Posterior vena cava (tissue), 2 donors: ENCODE results near the gene PRLH. TPM values are rescaled to one million over a fixed set of nuclear protein-coding genes. Genes with fewer than 3 reads are reported as not detected.

Experiments
- DNase-seq: peaks from one replicate; pipeline ENCODE4 v3.0.0-alpha.2; 2020; ENCODE audit warnings: low spot score
- intact Hi-C, 2 donors: fragments of 100-400 bp; cut with DNase I; formaldehyde crosslinking; loops; one replicate each; pipeline versions ENCODE4 v1.14.1 to v1.14.2; 2022 to 2023
- total RNA-seq, 2 donors: library from RNA; stranded (reverse); fragmentation: NEBNext Ultra II Directional; extraction: Animal tissue kit (Norgen Biotek cat#: 25700); gene quantifications; one replicate each; pipeline ENCODE4 v1.2.1, GENCODE V29; 2021
- donor health status: DM: yes; HTN: yes; CAD: no.
- donor health status: DM: yes; HTN: yes; CAD: no.

PRLH gene
- total RNA-seq, 2 donors from 2014 or later, result not detected

DNA sequence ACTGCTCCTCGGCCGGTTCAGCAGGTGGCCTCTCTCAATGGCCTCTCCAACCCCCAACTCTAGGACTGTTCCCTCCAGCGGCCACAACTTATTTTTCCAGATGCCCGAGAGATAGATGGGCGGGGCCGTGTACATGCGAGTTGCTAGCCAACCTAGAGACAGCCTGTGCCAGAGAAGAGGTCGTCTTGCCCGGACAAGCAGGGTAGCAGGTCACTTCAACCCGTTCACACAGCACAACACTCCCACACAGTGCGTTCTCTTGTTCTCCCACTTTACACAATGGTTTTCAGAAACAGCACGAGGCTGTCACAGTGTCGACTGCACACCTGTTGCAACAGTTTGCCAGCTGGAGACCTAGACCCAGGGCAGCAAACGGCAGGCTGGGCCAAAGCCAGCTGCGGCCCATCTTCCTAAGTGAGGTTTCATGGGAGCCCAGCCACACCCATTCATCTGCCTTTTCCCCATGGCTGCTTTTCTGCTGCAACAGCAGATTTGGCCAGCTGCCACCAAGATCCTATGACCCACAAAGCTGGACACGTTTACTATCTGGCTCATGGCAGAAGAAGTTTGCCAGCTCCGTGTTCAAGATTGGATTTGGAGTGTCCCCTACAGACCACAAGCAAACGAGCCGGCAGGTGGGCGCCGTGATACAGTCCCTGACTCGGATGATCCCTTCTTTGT lies 7.3 kb upstream of the PRLH start:
- peak; percentile 89 for DNase-seq
- intact Hi-C loops, result no loop called here

DNA sequence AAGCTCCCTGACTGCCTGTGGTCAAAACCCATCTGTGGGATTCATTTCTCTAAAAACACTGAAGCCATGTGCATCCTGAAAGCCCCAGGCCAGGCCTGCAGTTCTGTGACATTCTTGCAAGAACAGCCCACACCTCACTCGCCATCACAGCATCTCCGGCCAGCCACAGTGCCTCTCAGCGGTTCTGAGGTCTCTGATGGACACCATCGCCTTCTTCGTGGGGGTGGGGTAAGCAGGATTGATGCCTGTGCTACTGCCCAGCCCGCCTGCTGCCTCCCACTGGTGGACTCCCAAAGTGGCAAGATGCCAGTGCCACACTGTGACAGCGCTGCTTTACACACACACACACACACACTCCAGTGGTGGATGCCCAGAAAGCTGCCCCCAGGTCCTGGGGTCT lies 5.2 kb upstream of the PRLH start:
- peak; percentile 74 for DNase-seq
- intact Hi-C loops, result no loop called here

DNA sequence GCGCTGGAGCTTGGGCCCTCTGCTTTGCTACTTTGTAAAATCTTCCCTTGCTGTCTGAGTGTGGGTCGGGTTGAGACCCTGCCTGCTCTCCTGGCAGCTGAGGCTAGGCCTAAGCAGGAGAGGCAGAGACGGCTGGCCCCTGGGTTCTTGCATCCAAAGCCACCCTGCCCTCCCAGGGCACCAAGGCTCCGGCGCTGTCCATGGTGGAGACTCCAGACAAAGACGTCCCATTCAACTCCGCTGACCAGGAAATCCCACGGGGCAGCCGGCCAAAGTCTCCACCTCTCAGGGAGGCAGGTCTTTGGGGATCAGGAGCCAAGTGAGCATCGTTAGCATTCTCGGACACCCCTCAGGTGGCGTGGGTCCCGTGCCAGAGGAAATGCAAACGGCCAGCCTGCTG lies 2.6 kb upstream of the PRLH start:
- DNase-seq, result peak; percentile 83
- intact Hi-C loops, result no loop called here

DNA sequence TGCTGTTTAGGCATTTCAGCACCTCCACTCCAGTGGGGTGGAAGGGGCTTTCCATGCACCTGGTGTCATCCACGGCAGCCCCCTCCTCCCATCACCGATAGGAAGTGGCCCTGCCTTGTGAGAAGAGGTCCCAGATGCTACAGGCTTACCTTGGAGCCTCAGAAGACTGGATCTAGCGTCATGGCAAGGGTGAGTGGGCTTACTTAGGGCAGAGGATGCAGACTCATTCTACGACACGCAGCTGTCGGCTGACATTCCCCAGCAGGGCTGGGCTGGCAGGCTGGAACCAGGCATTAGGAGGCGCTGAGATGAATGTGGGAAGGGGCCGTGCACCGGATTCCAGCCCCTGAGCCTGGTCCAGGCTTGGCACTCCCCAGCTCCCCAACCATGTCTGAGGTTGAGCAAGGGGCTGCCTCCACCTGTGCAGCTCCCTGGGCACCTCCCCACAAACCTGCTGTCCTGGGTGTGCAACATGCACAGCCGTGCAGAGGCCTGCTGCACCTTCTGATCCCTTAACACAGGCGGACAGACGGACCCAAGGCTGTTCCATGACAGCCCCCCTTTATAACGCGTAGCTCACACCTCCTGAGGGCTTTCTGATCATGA lies 1.7 kb upstream of the PRLH start:
- peak; percentile 68 for DNase-seq
- intact Hi-C loops, result no loop called here

DNA sequence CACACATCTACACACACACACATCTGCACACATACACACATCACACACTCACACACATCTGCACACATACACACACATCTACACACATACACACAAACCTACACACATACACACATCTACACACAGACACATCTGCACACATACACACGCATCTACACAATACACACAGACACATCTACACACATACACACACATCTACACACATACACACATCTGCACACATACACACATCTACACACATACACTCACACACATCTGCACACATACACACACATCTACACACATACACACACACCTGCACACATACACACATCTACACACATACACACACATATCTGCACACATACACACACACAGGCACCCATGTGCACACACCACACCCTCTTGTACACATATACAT lies 400 bp upstream of the PRLH start:
- intact Hi-C loops, result no loop called here
- no peak for DNase-seq

DNA sequence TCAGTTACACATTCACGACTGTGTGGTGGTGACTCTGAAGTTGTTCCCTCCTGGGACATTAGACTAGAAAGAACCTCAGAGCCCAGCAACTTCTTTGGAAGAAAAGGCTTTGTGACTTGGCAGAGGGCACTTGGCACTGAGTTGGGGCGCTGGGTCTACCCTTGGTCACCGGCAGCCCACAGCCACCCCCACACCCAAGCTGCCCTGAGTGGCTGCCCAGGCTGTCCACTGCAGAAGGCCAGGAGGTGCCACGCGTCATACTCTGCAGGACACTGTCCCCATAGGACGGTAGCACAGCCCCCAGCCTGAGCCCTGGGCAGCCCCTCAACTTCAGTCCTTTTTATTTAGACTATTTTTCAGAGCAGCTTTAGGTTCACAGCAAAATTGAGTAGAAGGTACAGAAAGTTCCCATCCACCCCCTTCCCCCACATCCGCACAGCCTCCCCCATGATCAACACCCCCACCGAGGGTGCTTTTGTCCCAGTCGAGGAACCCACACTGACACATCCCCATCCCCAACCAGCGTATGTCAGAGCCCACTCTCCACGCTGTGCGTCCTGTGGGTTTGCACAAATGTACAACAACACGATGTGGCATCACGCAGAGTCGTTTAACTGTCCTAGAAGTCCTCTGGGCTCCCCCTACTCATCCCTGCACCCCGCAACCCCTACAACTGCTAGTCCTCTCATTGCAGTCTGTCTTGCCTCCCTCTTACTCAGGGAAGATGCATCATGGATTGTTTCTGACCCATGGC lies 1.1 kb downstream of the PRLH start:
- intact Hi-C loops, result no loop called here
- peak; percentile 62 for DNase-seq

DNA sequence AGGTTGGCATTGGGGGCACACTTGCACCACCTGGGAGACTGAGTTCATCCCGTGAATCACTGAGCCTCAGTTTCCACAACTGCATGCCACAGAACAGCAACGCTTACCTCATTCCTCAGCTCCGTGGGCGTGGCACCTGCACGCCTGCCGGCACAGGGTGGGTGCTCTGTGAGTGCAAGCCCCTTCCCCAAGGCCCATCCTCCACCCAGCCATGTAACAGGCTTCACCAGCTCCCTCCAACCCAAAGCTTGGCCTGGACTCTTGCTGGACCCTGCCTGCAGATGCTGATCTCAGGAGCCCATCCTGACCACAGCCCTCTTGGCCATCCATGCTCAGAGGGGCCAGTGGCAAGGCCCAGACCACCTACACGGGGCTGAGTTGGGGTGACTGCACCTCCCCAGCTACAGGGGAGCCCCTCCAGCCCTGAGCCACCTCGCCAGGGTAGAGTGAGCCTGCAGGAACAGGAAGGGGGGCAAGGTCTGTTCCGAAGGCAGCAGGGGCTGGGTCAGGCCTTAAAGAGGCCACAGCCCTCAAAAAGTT lies 1.8 kb downstream of the PRLH start:
- peak; percentile 68 for DNase-seq
- intact Hi-C loops, result no loop called here

DNA sequence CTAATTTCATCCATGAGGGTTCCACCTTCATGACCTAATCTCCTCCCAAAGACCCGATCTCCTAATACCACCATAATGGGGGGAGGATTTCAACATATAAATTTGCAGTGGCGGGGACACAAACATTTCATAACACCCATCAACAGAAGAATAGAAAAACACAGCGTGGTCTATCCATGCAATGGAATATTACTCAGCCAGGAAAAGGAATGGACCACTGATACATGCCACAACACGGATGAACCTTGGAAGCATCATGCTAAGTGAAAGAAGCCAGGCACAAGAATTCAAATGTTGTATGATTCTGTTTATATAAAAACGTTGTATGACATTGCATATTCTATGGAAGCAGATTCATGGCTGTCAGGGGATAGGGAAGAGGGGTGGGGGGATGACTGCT lies 2.7 kb downstream of the PRLH start:
- no peak for DNase-seq
- intact Hi-C loops, result no loop called here

DNA sequence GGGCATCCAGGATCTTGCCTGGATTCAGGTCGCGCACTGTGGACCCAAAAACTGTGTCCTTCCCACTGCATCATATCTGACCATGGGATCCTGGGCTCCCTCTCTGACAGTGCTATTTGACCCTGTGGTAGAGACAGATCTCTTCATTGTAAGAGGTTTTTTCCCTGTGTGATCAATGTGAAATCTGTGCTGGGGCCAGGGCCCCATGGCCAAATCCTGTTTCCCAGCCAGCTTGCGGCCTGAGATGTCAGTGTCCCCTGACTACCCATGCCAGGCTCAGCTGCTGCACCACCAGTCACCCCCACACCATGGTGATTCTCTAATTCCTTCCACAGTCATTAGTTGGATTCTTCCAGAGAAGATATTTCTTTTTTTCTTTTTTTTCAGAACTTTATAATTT lies 3.5 kb downstream of the PRLH start:
- DNase-seq, result peak; percentile 42
- intact Hi-C loops, result loop anchor here (2.0 to 10.0 kb wide), 3 partner anchors 57 to 445 kb away; no protein-coding TSS in a partner anchor

DNA sequence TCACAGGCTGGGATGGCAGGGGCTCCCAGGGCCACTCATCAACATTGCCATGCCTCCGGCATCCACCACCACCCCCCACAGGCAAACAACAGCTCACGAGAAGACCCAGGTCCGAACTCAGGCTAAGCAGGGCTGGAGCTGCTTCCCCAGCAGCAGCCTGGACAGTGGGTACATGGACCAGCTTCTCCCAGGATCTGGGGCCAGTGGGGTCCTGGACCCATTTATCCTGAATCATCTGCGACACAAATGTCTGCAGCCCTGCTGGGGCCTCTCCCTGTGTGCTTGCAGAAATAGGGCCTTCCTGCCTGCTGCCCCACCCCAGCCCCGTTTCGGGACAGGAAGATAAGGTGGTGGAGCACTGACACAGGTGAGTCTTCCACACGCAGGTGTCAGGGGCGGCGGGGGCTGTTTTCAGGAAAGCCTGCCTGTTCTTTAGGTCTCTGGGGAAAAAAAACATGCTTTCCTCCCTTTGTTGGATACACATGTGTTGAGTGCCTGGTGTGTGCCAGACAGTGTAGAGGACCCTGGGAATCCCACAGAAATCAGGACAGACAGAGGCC lies 4.5 kb downstream of the PRLH start:
- intact Hi-C loops, result loop anchor here (2.0 to 10.0 kb wide), 3 partner anchors 58 to 446 kb away; no protein-coding TSS in a partner anchor
- DNase-seq, result peak; percentile 73

DNA sequence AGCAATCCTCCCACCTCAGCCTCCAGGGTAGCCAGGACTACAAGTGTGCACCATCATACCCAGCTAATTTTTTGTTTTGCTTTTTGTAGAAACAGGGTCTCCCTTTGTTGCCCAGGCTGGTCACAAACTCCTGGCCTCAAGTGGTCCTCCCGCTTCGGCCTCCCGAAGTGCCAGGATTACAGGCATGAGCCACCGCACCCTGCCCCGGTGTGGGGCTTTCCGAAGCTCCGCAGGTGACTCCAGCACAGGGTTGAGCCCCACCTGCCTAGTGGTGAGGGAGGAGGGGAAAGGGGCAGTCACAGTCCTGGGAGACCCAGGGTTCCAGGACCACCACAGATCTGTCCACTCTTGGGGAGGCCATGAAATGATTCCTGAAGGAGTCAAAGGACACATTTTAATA lies 5.2 kb downstream of the PRLH start:
- DNase-seq, result peak; percentile 45

DNA sequence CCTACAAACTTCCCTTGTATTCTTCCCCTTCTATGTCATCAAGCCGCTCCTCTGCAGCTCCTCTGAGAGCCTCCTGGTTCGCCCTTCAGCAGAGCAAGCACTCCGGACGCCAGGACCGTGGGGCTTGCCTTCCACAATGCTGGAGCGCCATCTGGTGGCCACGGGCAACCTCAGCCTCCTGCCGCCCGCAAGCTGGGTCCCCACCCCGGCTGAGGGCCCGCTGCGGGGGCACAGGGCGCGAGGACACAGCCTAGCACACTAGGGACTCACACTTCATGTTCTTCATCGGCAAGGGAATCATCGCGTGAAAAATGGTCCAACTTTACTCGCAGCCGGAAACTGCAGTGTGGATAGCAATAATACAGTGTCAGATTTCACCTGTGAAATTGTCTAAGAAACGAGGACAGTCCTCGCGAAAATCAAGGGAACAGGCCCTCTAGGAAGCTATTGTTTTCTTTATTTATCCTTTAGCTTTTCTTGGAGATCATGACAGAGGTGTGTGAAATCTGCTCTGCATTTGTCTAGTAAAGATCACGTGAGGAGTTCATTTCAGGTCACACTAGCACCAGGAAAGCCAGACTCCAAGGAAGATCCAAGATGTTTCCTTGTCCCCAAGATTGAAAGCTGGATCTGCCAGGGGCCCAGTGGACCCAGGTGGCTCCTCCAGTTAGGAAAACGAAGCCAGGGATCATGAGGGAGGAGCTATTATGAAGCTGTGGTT lies 5.8 kb downstream of the PRLH start:
- peak; percentile 97 for DNase-seq
- intact Hi-C loops, result loop anchor here (5.0 to 10.0 kb wide), 2 partner anchors 60 to 447 kb away; no protein-coding TSS in a partner anchor

More for the DNA sequence above, 5.2 kb downstream of the PRLH start:
- intact Hi-C loops, result loop anchor here (2.0 to 10.0 kb wide), 3 partner anchors 59 to 447 kb away; no protein-coding TSS in a partner anchor

DNA sequence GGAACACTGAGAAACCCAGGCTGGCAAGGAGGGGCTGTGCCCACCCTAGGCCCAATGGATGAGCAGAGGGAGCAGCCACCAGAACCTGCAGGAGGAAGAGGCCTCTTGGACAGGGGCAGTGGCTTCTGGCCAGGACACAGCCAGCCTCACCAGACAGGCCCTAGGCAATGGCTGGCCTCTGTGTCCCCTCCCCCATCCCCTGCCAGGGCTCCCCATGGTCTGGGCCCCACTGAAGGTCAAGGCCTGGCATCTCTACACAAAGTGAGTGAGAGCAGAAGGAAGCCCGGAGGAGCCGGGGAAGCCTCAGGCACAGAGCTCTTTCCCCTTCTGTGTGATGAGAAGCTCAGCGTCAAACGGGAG lies 6.3 kb downstream of the PRLH start:
- intact Hi-C loops, result loop anchor here (5.0 to 10.0 kb wide), 2 partner anchors 60 to 448 kb away; no protein-coding TSS in a partner anchor
- peak; percentile 52 for DNase-seq

DNA sequence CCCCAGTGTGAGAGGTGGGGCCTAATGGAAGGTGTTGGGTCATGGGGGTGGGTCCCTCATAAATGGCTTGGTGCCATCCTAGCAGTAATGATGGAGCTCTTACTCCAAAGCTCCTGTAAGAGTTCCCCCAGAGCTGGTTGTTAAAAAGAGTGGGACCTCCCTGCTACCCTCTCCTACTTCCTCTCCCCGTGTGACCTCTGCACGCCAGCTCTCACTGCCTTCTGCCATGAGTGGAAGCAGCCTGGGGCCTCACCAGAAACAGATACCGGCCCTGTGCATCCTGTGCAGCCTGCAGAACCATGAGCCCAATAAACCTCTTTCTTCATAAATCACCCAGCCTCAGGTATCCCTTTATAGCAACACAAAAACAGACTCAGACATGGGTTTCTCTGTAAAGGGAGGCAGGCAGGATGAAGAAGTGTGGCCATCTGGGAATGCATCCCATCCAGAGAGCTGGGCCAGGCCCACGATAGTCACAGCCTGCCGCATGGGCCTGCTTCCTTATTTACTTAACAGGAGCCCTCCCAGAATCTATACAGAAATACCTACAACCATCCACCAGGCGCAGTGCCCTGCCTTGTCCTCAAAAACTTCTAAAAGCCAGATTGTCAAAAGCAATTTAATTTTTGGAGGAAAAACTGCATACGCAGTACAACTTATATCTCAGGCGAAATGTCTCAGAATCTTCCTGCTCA lies 7.5 kb downstream of the PRLH start:
- DNase-seq, result peak; percentile 58
- intact Hi-C loops, result loop anchor here (5.0 to 10.0 kb wide), 2 partner anchors 62 to 449 kb away; no protein-coding TSS in a partner anchor

DNA sequence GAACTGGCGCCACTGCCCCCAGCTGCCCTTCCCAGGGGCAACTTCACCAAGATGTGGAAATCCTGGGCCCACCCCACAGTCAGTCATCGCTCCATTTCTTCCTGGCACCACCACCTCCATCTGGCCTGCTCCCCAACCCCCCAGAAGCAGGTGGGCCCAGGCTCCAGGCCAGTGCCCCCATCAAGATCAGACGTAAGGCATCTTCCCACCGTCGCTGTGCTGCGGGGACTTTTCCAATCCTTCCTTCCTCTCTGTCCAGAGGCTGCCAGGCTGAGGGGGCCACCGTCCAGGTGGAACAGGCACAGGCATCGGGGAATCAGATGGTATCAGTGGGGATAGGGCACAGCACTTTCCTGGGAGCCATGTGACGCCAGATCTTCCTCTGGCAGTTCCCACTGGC lies 8.1 kb downstream of the PRLH start:
- DNase-seq, result peak; percentile 79
- intact Hi-C loops, result loop anchor here (5.0 to 10.0 kb wide), 2 partner anchors 62 to 450 kb away; no protein-coding TSS in a partner anchor

DNA sequence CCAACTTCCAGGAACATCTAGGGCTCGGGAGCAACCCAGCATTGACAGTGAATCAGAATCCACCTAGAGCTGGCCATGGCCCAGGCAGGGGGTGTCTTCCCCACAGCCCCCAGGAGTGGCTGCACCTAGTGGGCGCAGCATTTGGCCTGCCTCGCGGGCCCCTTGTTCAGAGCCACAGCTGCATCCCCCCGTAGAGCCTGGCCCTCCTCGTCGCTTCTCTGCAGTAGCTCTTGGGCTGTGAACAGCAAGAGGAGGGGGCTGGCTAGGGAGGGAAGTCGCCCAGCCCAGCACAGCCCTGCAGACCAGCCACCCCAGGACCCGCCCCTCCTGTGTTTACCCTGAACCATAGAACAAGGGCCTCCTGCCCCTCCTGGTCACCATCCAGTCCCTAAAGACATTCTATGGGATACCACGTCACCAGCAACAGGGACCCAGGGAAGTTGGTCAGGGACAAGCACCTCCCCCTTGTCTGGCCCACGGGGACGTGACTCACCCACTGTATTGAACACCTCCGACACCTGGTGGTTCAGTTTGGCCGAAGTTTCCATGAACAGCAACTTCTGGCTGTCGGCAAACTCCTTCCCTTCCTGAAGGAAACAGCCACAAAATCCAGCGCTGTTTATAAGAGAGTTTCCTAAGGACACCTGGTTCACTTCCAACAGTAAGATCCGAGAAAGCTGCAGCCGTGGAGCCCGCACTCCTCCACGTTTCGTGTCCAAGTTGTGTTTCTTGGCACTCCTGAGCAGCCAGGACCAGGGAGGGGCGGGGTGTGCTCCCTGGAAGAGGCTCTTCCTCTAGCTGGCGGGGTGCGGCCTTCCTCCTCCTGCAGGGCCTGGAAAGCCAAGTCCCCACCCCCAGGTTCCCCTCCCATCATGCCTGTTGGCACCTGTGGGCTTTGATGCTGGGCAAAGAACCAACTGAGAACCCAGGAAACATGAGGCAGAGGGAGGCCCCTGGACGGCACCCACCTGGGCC lies 8.8 kb downstream of the PRLH start:
- intact Hi-C loops, result loop anchor here (5.0 to 10.0 kb wide), 2 partner anchors 63 to 450 kb away; no protein-coding TSS in a partner anchor

More for the DNA sequence above, 8.8 kb downstream of the PRLH start:
- DNase-seq, result peak; percentile 81
